Mononuclear cell (primary cell): ENCODE data around the gene LRRC3C. TPM values are rescaled to one million over a fixed set of nuclear protein-coding genes. Genes with fewer than 3 reads are reported as not detected.

Experiments used
- H3K27me3 ChIP-seq: 2 replicates; pipeline ENCODE4 v1.6.0; 2011; ENCODE audit warnings: low read length, control low read depth; ENCODE audit not compliant: insufficient read depth
- H3K4me1 ChIP-seq: 2 replicates; pipeline ENCODE4 v1.5.1; 2011; ENCODE audit warnings: mild to moderate bottlenecking, low read length, control low read depth; ENCODE audit not compliant: insufficient read depth
- H3K4me3 ChIP-seq: 2 replicates; pipeline ENCODE4 v1.5.1; 2011; ENCODE audit warnings: mild to moderate bottlenecking, low read length, moderate library complexity
- H3K9me3 ChIP-seq: 2 replicates; pipeline ENCODE4 v1.5.1; 2011; ENCODE audit warnings: low read depth, mild to moderate bottlenecking, control low read depth, low read length
- total RNA-seq: library from RNA; depleted of rRNA; stranded (reverse); fragments of >200 nt; gene quantifications from one replicate; pipeline ENCODE4 v1.2.3, GENCODE V29; 2012

LRRC3C gene
- total RNA-seq, 1 donor, result not detected

DNA sequence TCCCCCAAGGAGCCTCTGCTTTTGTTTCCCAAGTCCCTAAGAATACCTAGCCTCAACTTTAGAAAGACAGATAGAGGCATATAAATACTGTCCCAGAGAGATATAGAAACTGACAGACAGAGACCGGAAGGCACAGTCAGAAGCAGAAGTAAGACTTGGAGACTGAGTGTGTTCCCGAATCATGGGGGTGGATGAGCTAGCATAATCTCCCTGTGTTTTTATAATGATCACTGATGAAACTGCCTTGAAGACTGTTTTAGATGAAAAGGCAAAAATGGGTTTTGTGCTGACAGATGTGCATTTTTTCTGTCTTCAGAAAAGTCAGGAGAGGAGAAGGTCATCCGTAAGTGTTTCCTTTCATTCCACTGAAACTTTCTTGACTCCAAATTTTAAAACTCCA lies 44.7 kb downstream of the LRRC3C start:
- no peaks in the 10 kb centered on the region for H3K9me3 ChIP-seq
- H3K27me3 ChIP-seq, result no peaks in the 10 kb centered on the region
- peaks cover 27% of the 10 kb centered on the region for H3K4me1 ChIP-seq
- no peak overlapping the region for H3K4me3 ChIP-seq

GRCh38 chr17:39973496-39973895 lies 46.0 kb downstream of the LRRC3C start:
- Histone ChIP-seq H3K4me3 (no peak overlapping the region), H3K4me1 (peaks cover 16% of the 10 kb centered on the region), H3K27me3 (no peaks in the 10 kb centered on the region), H3K9me3 (no peaks in the 10 kb centered on the region)

GRCh38 chr17:39974433-39974832 lies 46.9 kb downstream of the LRRC3C start:
- Histone ChIP-seq H3K9me3 (no peaks in the 10 kb centered on the region), H3K4me3 (no peak overlapping the region), H3K27me3 (no peaks in the 10 kb centered on the region), H3K4me1 (peaks cover 16% of the 10 kb centered on the region)

- Histone ChIP-seq H3K4me3 (no peak overlapping the region), H3K4me1 (peaks cover 23% of the 10 kb centered on the region), H3K9me3 (no peaks in the 10 kb centered on the region), H3K27me3 (no peaks in the 10 kb centered on the region)
Measured at GRCh38 chr17:39975801-39976200, 48.3 kb downstream of the LRRC3C start.

DNA sequence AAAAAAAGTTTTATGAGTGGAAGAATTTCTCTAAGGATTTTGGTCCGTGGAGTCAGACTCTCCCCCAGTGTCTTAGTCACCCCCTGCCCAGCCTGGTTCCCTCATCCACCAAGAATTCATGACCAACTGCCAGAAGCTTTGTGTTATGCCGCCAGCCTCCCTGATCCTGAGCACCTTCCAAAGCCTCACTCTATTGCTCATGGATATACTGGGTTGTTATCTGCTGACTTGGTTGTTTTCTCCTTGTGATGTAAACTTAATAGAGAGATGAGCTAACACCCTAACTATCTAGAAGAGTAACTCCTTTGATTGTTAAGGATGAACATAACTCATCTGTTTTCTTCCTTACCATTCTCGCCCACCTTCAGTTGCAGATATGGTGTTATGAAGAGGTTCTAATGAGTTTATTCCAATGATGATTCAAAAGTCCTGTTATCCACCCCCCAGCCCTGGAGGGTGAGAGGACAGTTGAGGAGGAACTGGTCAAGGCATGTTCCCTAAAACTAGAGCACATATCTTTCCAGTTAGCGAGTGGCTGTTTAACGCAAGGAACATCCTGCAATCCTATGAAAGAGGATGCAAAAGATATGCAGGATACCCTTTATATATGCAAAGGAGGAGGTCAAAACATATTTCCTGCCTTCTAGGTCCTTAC lies 51.6 kb downstream of the LRRC3C start:
- H3K4me3 ChIP-seq, result no peak overlapping the region
- H3K9me3 ChIP-seq, result no peaks in the 10 kb centered on the region
- H3K4me1 ChIP-seq, result peaks cover 23% of the 10 kb centered on the region
- no peaks in the 10 kb centered on the region for H3K27me3 ChIP-seq

DNA sequence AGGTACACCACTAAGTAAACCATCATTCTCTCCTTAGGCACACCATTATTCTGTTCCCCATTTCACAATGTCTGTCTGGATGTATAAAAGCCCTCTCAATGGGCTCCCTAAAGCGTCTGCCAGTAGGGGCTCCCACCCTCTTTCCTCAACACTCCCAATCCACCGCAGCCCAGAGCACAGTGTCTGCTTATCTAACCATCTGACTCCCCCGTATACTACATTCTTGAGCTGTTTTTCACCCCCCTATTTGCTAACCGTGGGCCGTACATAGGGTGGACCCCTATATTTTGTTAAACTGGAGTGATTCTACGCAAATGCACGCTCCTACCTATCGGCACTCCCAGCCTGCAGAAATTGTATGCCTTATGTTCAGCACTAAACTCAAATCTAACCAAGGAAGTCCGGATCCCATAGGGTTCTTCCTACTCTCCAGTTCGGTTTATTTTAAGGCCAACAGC lies 52.4 kb downstream of the LRRC3C start:
- peaks cover 23% of the 10 kb centered on the region for H3K4me1 ChIP-seq

DNA sequence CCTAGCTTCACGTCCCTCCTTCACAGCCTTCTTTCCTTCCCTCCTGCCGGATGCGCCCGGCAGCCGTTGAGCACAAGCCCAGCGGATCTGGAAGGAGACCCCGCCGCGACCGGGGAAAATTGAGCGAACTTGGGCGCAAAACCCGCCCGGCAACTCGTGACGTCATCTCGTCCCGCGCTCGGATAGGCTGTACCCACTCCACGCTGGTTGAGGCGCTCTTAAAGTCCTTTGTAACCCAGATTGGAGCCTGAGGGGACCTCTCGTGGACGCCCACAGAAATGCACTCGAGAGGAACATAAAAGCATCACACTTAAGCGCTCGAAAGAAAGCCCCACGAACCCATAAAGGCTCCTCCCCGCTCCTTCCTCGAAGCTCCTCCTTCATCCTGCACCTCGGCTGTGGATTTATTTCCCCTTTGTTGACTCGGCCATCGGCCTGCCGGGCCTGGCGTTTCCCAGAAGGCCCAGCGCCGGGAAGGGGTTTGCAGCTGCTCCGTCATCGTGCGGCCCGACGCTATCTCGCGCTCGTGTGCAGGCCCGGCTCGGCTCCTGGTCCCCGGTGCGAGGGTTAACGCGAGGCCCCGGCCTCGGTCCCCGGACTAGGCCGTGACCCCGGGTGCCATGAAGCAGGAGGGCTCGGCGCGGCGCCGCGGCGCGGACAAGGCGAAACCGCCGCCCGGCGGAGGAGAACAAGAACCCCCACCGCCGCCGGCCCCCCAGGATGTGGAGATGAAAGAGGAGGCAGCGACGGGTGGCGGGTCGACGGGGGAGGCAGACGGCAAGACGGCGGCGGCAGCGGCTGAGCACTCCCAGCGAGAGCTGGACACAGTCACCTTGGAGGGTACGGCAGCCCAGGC lies 53.0 kb downstream of the LRRC3C start, which contains the start of gene PSMD3:
PSMD3 (plus strand) TSS at position 457 of the 856 bp plus-strand sequence; CDS start at position 621, 164 bp downstream.
- Histone ChIP-seq H3K27me3 (no peaks in the 10 kb centered on the region), H3K4me3 (peak within 1 kb of the TSS; percentile 87), H3K9me3 (no peaks in the 10 kb centered on the region), H3K4me1 (peaks cover 23% of the 10 kb centered on the region)

More for the DNA sequence above, 52.4 kb downstream of the LRRC3C start:
- H3K4me3 ChIP-seq, result peak overlapping the region; percentile 87
- no peaks in the 10 kb centered on the region for H3K27me3 ChIP-seq
- H3K9me3 ChIP-seq, result no peaks in the 10 kb centered on the region

- Histone ChIP-seq H3K4me1 (peaks cover 23% of the 10 kb centered on the region), H3K27me3 (no peaks in the 10 kb centered on the region), H3K9me3 (no peaks in the 10 kb centered on the region), H3K4me3 (peak overlapping the region; percentile 87)
Measured at GRCh38 chr17:39981207-39981741, 53.7 kb downstream of the LRRC3C start.

DNA sequence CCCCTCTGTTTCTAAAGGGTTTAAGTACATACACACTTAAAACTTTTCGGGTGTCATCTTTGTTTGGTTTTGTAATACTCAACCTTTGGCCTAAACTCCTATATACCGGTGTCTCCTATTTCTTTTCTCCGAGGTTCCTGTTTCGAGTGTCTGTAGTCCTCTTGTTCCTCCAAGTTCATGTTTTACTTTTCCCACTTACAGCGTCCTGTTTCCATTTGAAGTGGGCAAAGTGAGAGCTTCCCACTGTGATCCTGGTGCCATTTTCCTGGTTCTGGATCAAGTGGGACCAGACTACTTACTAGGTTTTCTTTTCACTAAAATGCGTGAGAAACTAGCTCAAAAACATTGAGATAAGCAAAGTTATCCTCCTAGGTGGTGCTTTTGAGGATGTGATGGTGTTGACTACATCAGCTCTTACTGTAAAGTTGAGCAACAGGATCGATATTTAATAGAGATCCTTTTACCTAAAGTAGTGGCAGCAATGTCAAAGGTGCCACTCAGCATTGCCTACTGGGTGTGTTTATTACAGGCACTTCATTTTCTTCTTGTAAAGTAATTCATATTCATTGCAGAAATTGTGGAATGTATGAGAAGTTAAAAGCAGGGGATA lies 54.3 kb downstream of the LRRC3C start:
- H3K27me3 ChIP-seq, result no peaks in the 10 kb centered on the region
- H3K4me1 ChIP-seq, result peaks cover 23% of the 10 kb centered on the region
- peak overlapping the region; percentile 87 for H3K4me3 ChIP-seq
- H3K9me3 ChIP-seq, result no peaks in the 10 kb centered on the region

GRCh38 chr17:39988206-39988810 lies 60.8 kb downstream of the LRRC3C start:
- Histone ChIP-seq H3K9me3 (no peaks in the 10 kb centered on the region), H3K4me3 (no peak overlapping the region), H3K4me1 (no peaks in the 10 kb centered on the region), H3K27me3 (no peaks in the 10 kb centered on the region)

GRCh38 chr17:39994448-39994847 lies 66.9 kb downstream of the LRRC3C start:
- H3K4me3 ChIP-seq, result no peak overlapping the region

More at GRCh38 chr17:39994448-39994847, 66.9 kb downstream of the LRRC3C start:
- Histone ChIP-seq H3K4me1 (no peaks in the 10 kb centered on the region), H3K27me3 (no peaks in the 10 kb centered on the region), H3K9me3 (no peaks in the 10 kb centered on the region)

Other genes with a start within 250 kb of the LRRC3C start
- gene PGAP3, start 239.7 kb upstream of the LRRC3C start, total RNA-seq, result 6.4 TPM
- gene ERBB2, start 227.7 kb upstream of the LRRC3C start, total RNA-seq, result 10.2 TPM
- 21.6 TPM for gene MIEN1, start 197.2 kb upstream of the LRRC3C start, total RNA-seq
- not detected for gene GRB7, start 189.8 kb upstream of the LRRC3C start, total RNA-seq
- gene IKZF3, start 63.4 kb upstream of the LRRC3C start, total RNA-seq, result 47.5 TPM
- not detected for gene ZPBP2, start 59.5 kb upstream of the LRRC3C start, total RNA-seq
- 10.7 TPM for gene GSDMB, start 9.1 kb upstream of the LRRC3C start, total RNA-seq
- 57.3 TPM for gene ORMDL3, start 131 bp upstream of the LRRC3C start, total RNA-seq
- 0.94 TPM for gene GSDMA, start 35.3 kb downstream of the LRRC3C start, total RNA-seq
- 54.9 TPM for gene PSMD3, start 53.1 kb downstream of the LRRC3C start, total RNA-seq
- gene CSF3, start 87.7 kb downstream of the LRRC3C start, total RNA-seq, result not detected
- gene MED24, start 126.7 kb downstream of the LRRC3C start, total RNA-seq, result 37.3 TPM
- 39.0 TPM for gene THRA, start 135.2 kb downstream of the LRRC3C start, total RNA-seq
- gene NR1D1, start 172.9 kb downstream of the LRRC3C start, total RNA-seq, result 9.9 TPM
- 81.1 TPM for gene MSL1, start 194.2 kb downstream of the LRRC3C start, total RNA-seq
- gene CASC3, start 212.8 kb downstream of the LRRC3C start, total RNA-seq, result 49.6 TPM
- 2.3 TPM for gene RAPGEFL1, start 249.7 kb downstream of the LRRC3C start, total RNA-seq